Progenitor cell of endocrine pancreas (in vitro differentiated cells): ENCODE results near the gene ARHGAP40. TPM values are rescaled to one million over a fixed set of nuclear protein-coding genes. Genes with fewer than 3 reads are reported as not detected.

ENCODE experiments used
- DNase-seq: peaks from one replicate; pipeline ENCODE4 v3.0.0; 2021; ENCODE audit warnings: low spot score; ENCODE audit not compliant: unreplicated experiment
- H3K27ac Mint-ChIP-seq: 2 replicates; pipeline ENCODE4 v1.8.0; 2021; ENCODE audit warnings: mild to moderate bottlenecking, moderate library complexity, mixed read lengths
- H3K27me3 Mint-ChIP-seq: 2 replicates; pipeline ENCODE4 v1.8.0; 2021; ENCODE audit warnings: mixed read lengths
- H3K36me3 Mint-ChIP-seq: 2 replicates; pipeline ENCODE4 v1.8.0; 2022; ENCODE audit warnings: mixed read lengths; ENCODE audit not compliant: insufficient read depth
- H3K4me1 Mint-ChIP-seq: 2 replicates; pipeline ENCODE4 v1.8.0; 2021; ENCODE audit warnings: low read depth, mixed read lengths
- H3K4me3 Mint-ChIP-seq: 2 replicates; pipeline ENCODE4 v1.8.0; 2021; ENCODE audit warnings: low read depth, mild to moderate bottlenecking, moderate library complexity, mixed read lengths
- H3K9me3 Mint-ChIP-seq: 2 replicates; pipeline ENCODE4 v1.8.0; 2021; ENCODE audit warnings: low read depth, mixed read lengths
- total RNA-seq: library from RNA; stranded (reverse); gene quantifications from 2 replicates; pipeline ENCODE4 v1.2.1, GENCODE V29; 2021
- TF ChIP-seq, protein P1 (sequence below): fragments of 200-600 bp; sonication (generic); IDR thresholded peaks from one replicate; pipeline ENCODE4 v1.5.0; 2021; ENCODE audit warnings: antibody characterized with exemption, mild to moderate bottlenecking; ENCODE audit not compliant: unreplicated experiment

The ARHGAP40 gene
- total RNA-seq, 1 donor from 2014 or later, result not detected

DNA sequence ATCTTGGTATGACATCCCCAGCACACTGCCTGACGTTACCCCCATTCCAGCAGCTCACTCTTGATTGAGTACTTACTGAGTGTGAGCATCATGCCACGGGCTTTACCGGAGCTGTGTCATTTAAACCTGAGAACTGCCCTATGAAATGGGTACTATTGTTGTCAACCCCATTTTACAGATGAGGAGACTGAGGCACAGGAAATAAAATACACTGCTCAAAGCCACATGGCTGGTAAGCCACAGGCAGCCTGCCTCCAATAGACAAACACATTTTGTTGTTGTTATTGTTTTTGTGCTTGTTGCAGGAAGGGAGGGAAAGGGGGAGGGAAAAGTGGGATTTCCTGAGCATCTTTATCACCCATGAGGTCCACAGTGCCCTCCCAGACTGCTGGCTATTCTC lies 69.2 kb downstream of the ARHGAP40 start:
- no peak for DNase-seq

DNA sequence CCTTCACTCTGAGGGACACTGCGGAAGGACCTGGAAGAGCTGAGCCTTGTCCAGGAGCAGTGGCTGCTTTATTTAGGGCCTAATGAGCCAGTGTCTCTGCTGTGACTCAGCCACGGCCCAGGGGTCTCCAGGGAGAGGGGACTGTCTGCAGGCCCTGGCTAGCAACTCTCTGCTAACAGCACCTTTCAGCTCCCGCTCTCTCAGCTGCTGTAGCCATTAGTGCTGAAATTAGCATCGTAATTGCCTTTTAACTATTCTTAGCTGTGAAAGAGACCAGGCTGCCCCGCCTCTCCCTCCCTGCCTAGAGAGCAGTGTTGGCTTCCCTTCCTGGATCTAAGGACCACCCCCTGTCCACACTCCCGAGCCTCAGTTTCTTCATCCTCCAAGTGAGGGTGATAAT lies 69.6 kb downstream of the ARHGAP40 start:
- peaks cover 65% of the 10 kb centered on the region for H3K27me3 Mint-ChIP-seq
- H3K4me3 Mint-ChIP-seq, result no peak overlapping the region
- TF ChIP-seq, protein P1, sequence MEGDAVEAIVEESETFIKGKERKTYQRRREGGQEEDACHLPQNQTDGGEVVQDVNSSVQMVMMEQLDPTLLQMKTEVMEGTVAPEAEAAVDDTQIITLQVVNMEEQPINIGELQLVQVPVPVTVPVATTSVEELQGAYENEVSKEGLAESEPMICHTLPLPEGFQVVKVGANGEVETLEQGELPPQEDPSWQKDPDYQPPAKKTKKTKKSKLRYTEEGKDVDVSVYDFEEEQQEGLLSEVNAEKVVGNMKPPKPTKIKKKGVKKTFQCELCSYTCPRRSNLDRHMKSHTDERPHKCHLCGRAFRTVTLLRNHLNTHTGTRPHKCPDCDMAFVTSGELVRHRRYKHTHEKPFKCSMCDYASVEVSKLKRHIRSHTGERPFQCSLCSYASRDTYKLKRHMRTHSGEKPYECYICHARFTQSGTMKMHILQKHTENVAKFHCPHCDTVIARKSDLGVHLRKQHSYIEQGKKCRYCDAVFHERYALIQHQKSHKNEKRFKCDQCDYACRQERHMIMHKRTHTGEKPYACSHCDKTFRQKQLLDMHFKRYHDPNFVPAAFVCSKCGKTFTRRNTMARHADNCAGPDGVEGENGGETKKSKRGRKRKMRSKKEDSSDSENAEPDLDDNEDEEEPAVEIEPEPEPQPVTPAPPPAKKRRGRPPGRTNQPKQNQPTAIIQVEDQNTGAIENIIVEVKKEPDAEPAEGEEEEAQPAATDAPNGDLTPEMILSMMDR, result no peak
- H3K36me3 Mint-ChIP-seq, result no peaks in the 10 kb centered on the region
- peaks cover 4% of the 10 kb centered on the region for H3K4me1 Mint-ChIP-seq
- no peak for DNase-seq
- no peak overlapping the region for H3K27ac Mint-ChIP-seq
- H3K9me3 Mint-ChIP-seq, result no peaks in the 10 kb centered on the region

More for the DNA sequence above, 69.2 kb downstream of the ARHGAP40 start:
- Mint-ChIP-seq H3K27me3 (peaks cover 63% of the 10 kb centered on the region), H3K4me1 (peaks cover 6% of the 10 kb centered on the region), H3K4me3 (no peak overlapping the region), H3K36me3 (no peaks in the 10 kb centered on the region), H3K9me3 (no peaks in the 10 kb centered on the region), H3K27ac (no peak overlapping the region)
- TF ChIP-seq, protein P1, result no peak

DNA sequence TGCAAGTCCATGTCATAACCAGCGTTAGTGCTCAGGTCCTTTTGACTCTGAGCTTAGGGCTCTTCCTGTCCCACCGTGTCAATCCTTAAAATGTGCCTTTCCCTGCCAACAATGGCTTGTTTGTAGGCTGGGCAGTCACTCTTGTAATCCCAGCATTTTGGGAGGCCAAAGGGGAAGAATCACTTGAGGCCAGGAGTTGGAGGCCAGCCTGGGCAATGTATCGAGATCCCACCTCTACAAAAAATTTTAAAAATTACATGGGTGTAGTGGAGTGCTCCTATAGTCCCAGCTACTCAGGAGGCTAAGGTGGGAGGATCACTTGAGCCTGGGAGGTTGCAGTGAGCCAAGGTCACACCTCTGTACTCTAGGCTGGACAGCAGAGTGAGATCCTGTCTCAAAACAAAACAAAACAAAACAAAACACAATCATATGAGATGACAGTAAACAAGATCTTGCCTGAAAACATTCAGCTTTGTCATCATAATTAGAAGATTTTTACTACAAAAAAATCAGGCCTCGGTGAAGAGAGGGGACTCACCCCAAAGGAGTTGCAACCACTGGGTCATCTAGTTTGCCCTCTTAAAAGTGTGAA lies 70.2 kb downstream of the ARHGAP40 start:
- Mint-ChIP-seq H3K4me1 (peaks cover 4% of the 10 kb centered on the region), H3K27ac (no peak overlapping the region), H3K4me3 (no peak overlapping the region), H3K36me3 (no peaks in the 10 kb centered on the region), H3K27me3 (peaks cover 70% of the 10 kb centered on the region), H3K9me3 (no peaks in the 10 kb centered on the region)
- TF ChIP-seq, protein P1, result no peak
- DNase-seq, result no peak

DNA sequence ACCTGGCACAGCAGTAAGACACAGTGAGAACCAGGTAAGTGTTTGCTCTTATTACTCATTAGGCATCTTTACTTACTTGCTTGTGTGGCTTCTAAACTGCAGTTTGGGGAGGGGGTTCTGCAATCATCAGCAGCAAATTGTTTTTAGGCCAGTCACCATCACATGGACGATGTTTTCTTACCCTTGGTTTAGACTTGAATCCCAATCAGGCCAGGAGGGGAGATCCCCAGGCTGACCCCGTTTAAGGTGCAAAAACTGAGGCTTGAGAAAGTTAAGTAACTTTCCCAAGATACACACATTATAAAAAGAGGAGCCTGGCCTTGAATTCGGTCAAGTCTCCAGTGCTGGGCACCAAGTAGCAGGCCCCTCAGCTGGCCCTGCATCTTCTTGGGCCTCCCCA lies 70.9 kb downstream of the ARHGAP40 start:
- Mint-ChIP-seq H3K27ac (no peak overlapping the region), H3K36me3 (no peaks in the 10 kb centered on the region), H3K4me1 (peaks cover 4% of the 10 kb centered on the region), H3K27me3 (peaks cover 77% of the 10 kb centered on the region), H3K4me3 (no peak overlapping the region), H3K9me3 (no peaks in the 10 kb centered on the region)
- TF ChIP-seq, protein P1, result no peak
- no peak for DNase-seq

DNA sequence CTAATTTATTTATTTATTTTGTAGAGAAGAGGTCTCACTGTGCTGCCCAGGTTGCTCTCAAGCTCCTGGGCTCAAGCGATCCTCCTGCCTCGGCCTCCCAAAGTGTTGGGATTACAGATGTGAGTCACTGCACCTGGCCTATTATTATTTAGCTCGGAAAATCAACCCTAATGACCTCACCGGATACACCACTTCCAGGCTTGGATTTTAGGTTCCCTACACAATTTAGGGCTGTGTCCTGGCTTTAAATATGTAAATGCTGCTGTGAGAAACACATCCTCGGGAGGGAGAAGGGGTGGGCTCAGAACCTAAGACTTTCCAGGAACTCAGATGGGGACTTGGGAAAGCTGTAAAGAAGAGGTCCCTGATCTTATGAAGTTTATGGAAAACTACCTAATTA lies 71.7 kb downstream of the ARHGAP40 start:
- Mint-ChIP-seq H3K4me3 (peak overlapping the region; percentile 78), H3K9me3 (no peaks in the 10 kb centered on the region), H3K27me3 (peaks cover 78% of the 10 kb centered on the region), H3K4me1 (peaks cover 4% of the 10 kb centered on the region), H3K36me3 (no peaks in the 10 kb centered on the region), H3K27ac (no peak overlapping the region)
- DNase-seq, result no peak
- TF ChIP-seq, protein P1, result no peak
